ENCODE measurements around the gene HOXC11.

The HOXC11 gene

GRCh38 chr12:54008260-54008552, 35.3 kb downstream of the HOXC11 start:
- ATAC-seq: no peak
- TF ChIP-seq ZNF565 (CRISPR knock-in tag; conservative IDR thresholded peaks at IDR 0.05; ENCODE audit: low read depth) (no peak), SNAI2 (CRISPR knock-in tag; IDR thresholded peaks at IDR 0.05) (no peak), ZNF8 (CRISPR knock-in tag; IDR thresholded peaks at IDR 0.05) (no peak), ESRRG (CRISPR knock-in tag; IDR thresholded peaks at IDR 0.05) (no peak), POU6F1 (CRISPR knock-in tag; IDR thresholded peaks at IDR 0.05; ENCODE audit: borderline replicate concordance, low read depth) (no peak), OSR1 (CRISPR knock-in tag; IDR thresholded peaks at IDR 0.05) (no peak), ZC3H10 (CRISPR knock-in tag; IDR thresholded peaks at IDR 0.05) (no peak), CREB5 (CRISPR knock-in tag; IDR thresholded peaks at IDR 0.05; ENCODE audit: low read depth) (no peak), PATZ1 (CRISPR knock-in tag; IDR thresholded peaks at IDR 0.05; ENCODE audit: borderline replicate concordance) (no peak), TSHZ2 (CRISPR knock-in tag; IDR thresholded peaks at IDR 0.05) (no peak), TOX (CRISPR knock-in tag; IDR thresholded peaks at IDR 0.05; ENCODE audit: borderline replicate concordance) (no peak), BACH2 (CRISPR knock-in tag; IDR thresholded peaks at IDR 0.05; ENCODE audit: borderline replicate concordance) (no peak), GLIS3 (CRISPR knock-in tag; IDR thresholded peaks at IDR 0.05) (no peak), CSRNP3 (CRISPR knock-in tag; IDR thresholded peaks at IDR 0.05) (no peak), ISL1 (CRISPR knock-in tag; IDR thresholded peaks at IDR 0.05) (no peak), PPARA (CRISPR knock-in tag; IDR thresholded peaks at IDR 0.05; ENCODE audit: borderline replicate concordance) (no peak), ARNTL (CRISPR knock-in tag; IDR thresholded peaks at IDR 0.05; ENCODE audit: borderline replicate concordance, low read depth) (no peak), ZFP30 (CRISPR knock-in tag; IDR thresholded peaks at IDR 0.05) (no peak), ZFP3 (CRISPR knock-in tag; IDR thresholded peaks at IDR 0.05) (no peak), TCF4 (CRISPR knock-in tag; IDR thresholded peaks at IDR 0.05; ENCODE audit: borderline replicate concordance) (no peak)

- ATAC-seq: peak; percentile 47
- TF ChIP-seq ARNTL (CRISPR knock-in tag; IDR thresholded peaks at IDR 0.05; ENCODE audit: borderline replicate concordance, low read depth): no peak
Measured at GRCh38 chr12:54009171-54010052, 36.5 kb downstream of the HOXC11 start.
